Measurements from ENCODE around the gene MATN1. TPM values are rescaled to one million over a fixed set of nuclear protein-coding genes. Genes with fewer than 3 reads are reported as not detected.
A peak's percentile ranks its signal among the peaks of the same experiment; 100 is the strongest.

Gene MATN1
- total RNA-seq, 1 donor = not detected

GRCh38 chr1:30756545-30757351 is 33.4 kb upstream of the MATN1 start:
- TF ChIP-seq CTCF (IDR thresholded peaks at IDR 0.05; ENCODE audit: insufficient read depth, low read depth, low read length) = no peak
- no peak overlapping the region for H3K4me3 ChIP-seq (ENCODE audit: low read depth, low read length)
- DNase-seq (ENCODE audit: low read depth) = peak; percentile 86

- DNase-seq (ENCODE audit: low read depth) = no peak
- no peak for TF ChIP-seq CTCF (IDR thresholded peaks at IDR 0.05; ENCODE audit: insufficient read depth, low read depth, low read length)
- H3K4me3 ChIP-seq (ENCODE audit: low read depth, low read length) = no peak overlapping the region
These were observed 32.8 kb upstream of the MATN1 start for GRCh38 chr1:30756206-30756544.

- no peak for TF ChIP-seq CTCF (IDR thresholded peaks at IDR 0.05; ENCODE audit: insufficient read depth, low read depth, low read length)
- DNase-seq (ENCODE audit: low read depth) = no peak
- no peak overlapping the region for H3K4me3 ChIP-seq (ENCODE audit: low read depth, low read length)
These were observed 32.4 kb upstream of the MATN1 start for GRCh38 chr1:30755746-30756145.

- no peak overlapping the region for H3K4me3 ChIP-seq (ENCODE audit: low read depth, low read length)
- no peak for DNase-seq (ENCODE audit: low read depth)
- no peak for TF ChIP-seq CTCF (IDR thresholded peaks at IDR 0.05; ENCODE audit: insufficient read depth, low read depth, low read length)
These were observed 31.9 kb upstream of the MATN1 start for GRCh38 chr1:30755334-30755733.

GRCh38 chr1:30754684-30755171 is 31.3 kb upstream of the MATN1 start:
- DNase-seq (ENCODE audit: low read depth) = no peak
- no peak overlapping the region for H3K4me3 ChIP-seq (ENCODE audit: low read depth, low read length)
- no peak for TF ChIP-seq CTCF (IDR thresholded peaks at IDR 0.05; ENCODE audit: insufficient read depth, low read depth, low read length)

- no peak for TF ChIP-seq CTCF (IDR thresholded peaks at IDR 0.05; ENCODE audit: insufficient read depth, low read depth, low read length)
- H3K4me3 ChIP-seq (ENCODE audit: low read depth, low read length) = no peak overlapping the region
- no peak for DNase-seq (ENCODE audit: low read depth)
These were observed 30.3 kb upstream of the MATN1 start for GRCh38 chr1:30753660-30754123.

All from fibroblast of villous mesenchyme (primary cell).